K562 (cell line): ENCODE measurements around the gene SIGLEC6. TPM values are rescaled to one million over a fixed set of nuclear protein-coding genes. Genes with fewer than 3 reads are reported as not detected.

Experiments
- BHLHE40 ChIP-seq: IDR thresholded peaks from 2 replicates; pipeline ENCODE4 v1.6.1; 2011; ENCODE audit warnings: low read length, improper control_type of control experiment
- ESRRA ChIP-seq: fragments of 450-650 bp; IDR thresholded peaks from 2 replicates; pipeline ENCODE4 v1.6.1; 2014; ENCODE audit warnings: low read depth, mild to moderate bottlenecking, moderate library complexity, borderline replicate concordance
- FIP1L1 ChIP-seq: fragments of 200-400 bp; formaldehyde crosslinking; IDR thresholded peaks from 2 replicates; pipeline ENCODE4 v1.6.1; 2018; ENCODE audit warnings: mild to moderate bottlenecking, low read depth, low read length; ENCODE audit not compliant: poor library complexity, severe bottlenecking
- HMG20A ChIP-seq: fragments of 450-650 bp; formaldehyde crosslinking; conservative IDR thresholded peaks from 2 replicates; pipeline ENCODE4 v1.4.0; 2020; ENCODE audit warnings: mild to moderate bottlenecking, mixed read lengths
- MCM3 ChIP-seq: fragments of 450-650 bp; IDR thresholded peaks from 2 replicates; pipeline ENCODE4 v1.6.1; 2016
- MYNN ChIP-seq, 2 experiments: sonication (generic); formaldehyde crosslinking in 1 of 2; IDR thresholded peaks; 2 replicates each; pipeline versions ENCODE4 v1.5.0 to v1.6.1; 2016 to 2020; ENCODE audit warnings: antibody characterized with exemption in 1 of 2, missing genetic modification reagents in 1 of 2
- NFIX ChIP-seq: fragments of 250-450 bp; sonication (Bioruptor Pico); IDR thresholded peaks from 2 replicates; pipeline ENCODE4 v1.4.0; 2020; ENCODE audit warnings: low read depth, mild to moderate bottlenecking, moderate library complexity
- ZNF124 ChIP-seq: sonication (generic); formaldehyde crosslinking; IDR thresholded peaks from 2 replicates; pipeline ENCODE4 v1.8.1; 2022; ENCODE audit warnings: missing genetic modification reagents
- polyA plus RNA-seq, 8 experiments: library from polyadenylated mRNA; depleted of rRNA in 4 of 8; stranded (reverse) in 5 of 8; unstranded in 3 of 8; fragments of >200 nt; fragmentation: Nextera tagmentation in 2 of 8; fragmentation: Illumina TruSeq in 1 of 8; extraction: Ambion mirVana in 2 of 8; extraction: Trizol in 1 of 8; gene quantifications; 2 replicates each; pipeline versions ENCODE4 v1.2.1 to v1.2.3, GENCODE V29; 2011 to 2014; ENCODE audit warnings: inconsistent platforms in 1 of 8, missing spikeins in 1 of 8
- total RNA-seq, 7 experiments: library from RNA; depleted of rRNA in 6 of 7; stranded (reverse); fragments of >200 nt in 6 of 7; fragmentation: Illumina TruSeq in 2 of 7; extraction: Trizol in 2 of 7; gene quantifications; 2 replicates each; pipeline versions ENCODE4 v1.2.1 to v1.2.3, GENCODE V29; 2011 to 2021; ENCODE audit warnings: low replicate concordance in 1 of 7
- TF ChIP-seq, protein P1 (sequence below): fragments of 450-650 bp; IDR thresholded peaks from 2 replicates; pipeline ENCODE4 v1.6.1; 2017; ENCODE audit warnings: antibody characterized with exemption, mild to moderate bottlenecking
- TF ChIP-seq, protein P2 (sequence below): fragments of 200-800 bp; sonication (Bioruptor generic); IDR thresholded peaks from 2 replicates; pipeline ENCODE4 v1.6.1; 2017; ENCODE audit warnings: missing genetic modification characterization, missing compliant biosample characterization
- TF ChIP-seq, protein P3 (sequence below): sonication (generic); formaldehyde crosslinking; IDR thresholded peaks from 2 replicates; pipeline ENCODE4 v1.8.0; 2022; ENCODE audit warnings: mild to moderate bottlenecking, missing genetic modification reagents
- TF ChIP-seq, protein P4 (sequence below): fragments of 450-650 bp; formaldehyde crosslinking; IDR thresholded peaks from 2 replicates; pipeline ENCODE4 v1.4.0; 2020; ENCODE audit warnings: mild to moderate bottlenecking, moderate library complexity
- TF ChIP-seq, protein P5 (sequence below): fragments of 250-450 bp; sonication (Bioruptor Pico); IDR thresholded peaks from 2 replicates; pipeline ENCODE4 v1.4.0; 2020; ENCODE audit warnings: mild to moderate bottlenecking, moderate library complexity

Gene SIGLEC6
- total and polyA plus RNA-seq, 9 of the 15 experiments (the other 6 are each of a cell fraction or from before 2014, with no cell fraction given): 0.03 to 17.5 (median 0.71) TPM

DNA sequence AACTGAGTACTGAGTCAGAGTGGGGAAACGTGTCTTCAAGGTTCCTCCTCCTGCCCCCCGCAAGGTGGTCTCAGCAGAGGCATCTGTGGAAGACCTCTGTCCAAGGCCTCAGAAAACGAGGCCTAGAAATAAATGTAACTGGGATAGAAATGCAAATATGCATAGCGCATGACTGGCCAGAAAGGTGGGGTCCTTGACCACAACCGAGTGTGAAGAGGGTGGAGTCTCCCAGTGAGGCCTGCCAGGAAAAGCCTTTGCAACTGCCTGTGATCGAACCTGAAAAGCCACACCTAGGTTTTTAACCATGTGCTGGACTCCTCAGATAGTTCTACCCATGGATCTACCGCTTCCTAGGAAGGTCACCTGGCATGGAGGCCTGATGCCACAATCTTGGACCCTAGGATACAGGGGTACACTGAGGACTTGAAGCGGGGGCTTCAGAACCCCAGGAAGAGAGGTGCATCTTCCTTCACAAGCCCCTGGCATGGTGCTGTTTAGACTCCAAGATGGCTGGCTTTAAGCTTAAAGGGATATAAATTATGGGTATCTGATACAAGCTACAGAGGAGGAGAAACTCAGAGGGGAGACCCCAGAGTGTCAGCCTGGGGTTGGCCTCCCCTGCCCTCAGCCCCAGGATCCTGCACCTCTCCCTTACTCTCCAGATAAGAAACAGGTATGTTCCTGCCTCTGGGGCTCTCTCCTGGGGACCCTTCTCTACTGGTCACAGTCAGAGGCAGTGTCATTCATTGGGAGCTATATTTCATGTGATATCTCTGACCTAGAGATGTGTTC is 18.3 kb upstream of the SIGLEC6 start (continued):
- TF ChIP-seq, protein P1, sequence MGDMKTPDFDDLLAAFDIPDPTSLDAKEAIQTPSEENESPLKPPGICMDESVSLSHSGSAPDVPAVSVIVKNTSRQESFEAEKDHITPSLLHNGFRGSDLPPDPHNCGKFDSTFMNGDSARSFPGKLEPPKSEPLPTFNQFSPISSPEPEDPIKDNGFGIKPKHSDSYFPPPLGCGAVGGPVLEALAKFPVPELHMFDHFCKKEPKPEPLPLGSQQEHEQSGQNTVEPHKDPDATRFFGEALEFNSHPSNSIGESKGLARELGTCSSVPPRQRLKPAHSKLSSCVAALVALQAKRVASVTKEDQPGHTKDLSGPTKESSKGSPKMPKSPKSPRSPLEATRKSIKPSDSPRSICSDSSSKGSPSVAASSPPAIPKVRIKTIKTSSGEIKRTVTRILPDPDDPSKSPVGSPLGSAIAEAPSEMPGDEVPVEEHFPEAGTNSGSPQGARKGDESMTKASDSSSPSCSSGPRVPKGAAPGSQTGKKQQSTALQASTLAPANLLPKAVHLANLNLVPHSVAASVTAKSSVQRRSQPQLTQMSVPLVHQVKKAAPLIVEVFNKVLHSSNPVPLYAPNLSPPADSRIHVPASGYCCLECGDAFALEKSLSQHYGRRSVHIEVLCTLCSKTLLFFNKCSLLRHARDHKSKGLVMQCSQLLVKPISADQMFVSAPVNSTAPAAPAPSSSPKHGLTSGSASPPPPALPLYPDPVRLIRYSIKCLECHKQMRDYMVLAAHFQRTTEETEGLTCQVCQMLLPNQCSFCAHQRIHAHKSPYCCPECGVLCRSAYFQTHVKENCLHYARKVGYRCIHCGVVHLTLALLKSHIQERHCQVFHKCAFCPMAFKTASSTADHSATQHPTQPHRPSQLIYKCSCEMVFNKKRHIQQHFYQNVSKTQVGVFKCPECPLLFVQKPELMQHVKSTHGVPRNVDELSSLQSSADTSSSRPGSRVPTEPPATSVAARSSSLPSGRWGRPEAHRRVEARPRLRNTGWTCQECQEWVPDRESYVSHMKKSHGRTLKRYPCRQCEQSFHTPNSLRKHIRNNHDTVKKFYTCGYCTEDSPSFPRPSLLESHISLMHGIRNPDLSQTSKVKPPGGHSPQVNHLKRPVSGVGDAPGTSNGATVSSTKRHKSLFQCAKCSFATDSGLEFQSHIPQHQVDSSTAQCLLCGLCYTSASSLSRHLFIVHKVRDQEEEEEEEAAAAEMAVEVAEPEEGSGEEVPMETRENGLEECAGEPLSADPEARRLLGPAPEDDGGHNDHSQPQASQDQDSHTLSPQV: peak; percentile 97
- TF ChIP-seq HMG20A (CRISPR knock-in tag): no peak
- TF ChIP-seq, protein P2, sequence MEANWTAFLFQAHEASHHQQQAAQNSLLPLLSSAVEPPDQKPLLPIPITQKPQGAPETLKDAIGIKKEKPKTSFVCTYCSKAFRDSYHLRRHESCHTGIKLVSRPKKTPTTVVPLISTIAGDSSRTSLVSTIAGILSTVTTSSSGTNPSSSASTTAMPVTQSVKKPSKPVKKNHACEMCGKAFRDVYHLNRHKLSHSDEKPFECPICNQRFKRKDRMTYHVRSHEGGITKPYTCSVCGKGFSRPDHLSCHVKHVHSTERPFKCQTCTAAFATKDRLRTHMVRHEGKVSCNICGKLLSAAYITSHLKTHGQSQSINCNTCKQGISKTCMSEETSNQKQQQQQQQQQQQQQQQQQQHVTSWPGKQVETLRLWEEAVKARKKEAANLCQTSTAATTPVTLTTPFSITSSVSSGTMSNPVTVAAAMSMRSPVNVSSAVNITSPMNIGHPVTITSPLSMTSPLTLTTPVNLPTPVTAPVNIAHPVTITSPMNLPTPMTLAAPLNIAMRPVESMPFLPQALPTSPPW (CRISPR knock-in tag): peak; percentile 35; the same call in 1 of the 2 replicates
- TF ChIP-seq, protein P3, sequence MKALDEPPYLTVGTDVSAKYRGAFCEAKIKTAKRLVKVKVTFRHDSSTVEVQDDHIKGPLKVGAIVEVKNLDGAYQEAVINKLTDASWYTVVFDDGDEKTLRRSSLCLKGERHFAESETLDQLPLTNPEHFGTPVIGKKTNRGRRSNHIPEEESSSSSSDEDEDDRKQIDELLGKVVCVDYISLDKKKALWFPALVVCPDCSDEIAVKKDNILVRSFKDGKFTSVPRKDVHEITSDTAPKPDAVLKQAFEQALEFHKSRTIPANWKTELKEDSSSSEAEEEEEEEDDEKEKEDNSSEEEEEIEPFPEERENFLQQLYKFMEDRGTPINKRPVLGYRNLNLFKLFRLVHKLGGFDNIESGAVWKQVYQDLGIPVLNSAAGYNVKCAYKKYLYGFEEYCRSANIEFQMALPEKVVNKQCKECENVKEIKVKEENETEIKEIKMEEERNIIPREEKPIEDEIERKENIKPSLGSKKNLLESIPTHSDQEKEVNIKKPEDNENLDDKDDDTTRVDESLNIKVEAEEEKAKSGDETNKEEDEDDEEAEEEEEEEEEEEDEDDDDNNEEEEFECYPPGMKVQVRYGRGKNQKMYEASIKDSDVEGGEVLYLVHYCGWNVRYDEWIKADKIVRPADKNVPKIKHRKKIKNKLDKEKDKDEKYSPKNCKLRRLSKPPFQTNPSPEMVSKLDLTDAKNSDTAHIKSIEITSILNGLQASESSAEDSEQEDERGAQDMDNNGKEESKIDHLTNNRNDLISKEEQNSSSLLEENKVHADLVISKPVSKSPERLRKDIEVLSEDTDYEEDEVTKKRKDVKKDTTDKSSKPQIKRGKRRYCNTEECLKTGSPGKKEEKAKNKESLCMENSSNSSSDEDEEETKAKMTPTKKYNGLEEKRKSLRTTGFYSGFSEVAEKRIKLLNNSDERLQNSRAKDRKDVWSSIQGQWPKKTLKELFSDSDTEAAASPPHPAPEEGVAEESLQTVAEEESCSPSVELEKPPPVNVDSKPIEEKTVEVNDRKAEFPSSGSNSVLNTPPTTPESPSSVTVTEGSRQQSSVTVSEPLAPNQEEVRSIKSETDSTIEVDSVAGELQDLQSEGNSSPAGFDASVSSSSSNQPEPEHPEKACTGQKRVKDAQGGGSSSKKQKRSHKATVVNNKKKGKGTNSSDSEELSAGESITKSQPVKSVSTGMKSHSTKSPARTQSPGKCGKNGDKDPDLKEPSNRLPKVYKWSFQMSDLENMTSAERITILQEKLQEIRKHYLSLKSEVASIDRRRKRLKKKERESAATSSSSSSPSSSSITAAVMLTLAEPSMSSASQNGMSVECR (CRISPR knock-in tag): no peak
- TF ChIP-seq, protein P4, sequence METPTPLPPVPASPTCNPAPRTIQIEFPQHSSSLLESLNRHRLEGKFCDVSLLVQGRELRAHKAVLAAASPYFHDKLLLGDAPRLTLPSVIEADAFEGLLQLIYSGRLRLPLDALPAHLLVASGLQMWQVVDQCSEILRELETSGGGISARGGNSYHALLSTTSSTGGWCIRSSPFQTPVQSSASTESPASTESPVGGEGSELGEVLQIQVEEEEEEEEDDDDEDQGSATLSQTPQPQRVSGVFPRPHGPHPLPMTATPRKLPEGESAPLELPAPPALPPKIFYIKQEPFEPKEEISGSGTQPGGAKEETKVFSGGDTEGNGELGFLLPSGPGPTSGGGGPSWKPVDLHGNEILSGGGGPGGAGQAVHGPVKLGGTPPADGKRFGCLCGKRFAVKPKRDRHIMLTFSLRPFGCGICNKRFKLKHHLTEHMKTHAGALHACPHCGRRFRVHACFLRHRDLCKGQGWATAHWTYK (CRISPR knock-in tag): no peak
- TF ChIP-seq FIP1L1: no peak
- TF ChIP-seq, protein P5, sequence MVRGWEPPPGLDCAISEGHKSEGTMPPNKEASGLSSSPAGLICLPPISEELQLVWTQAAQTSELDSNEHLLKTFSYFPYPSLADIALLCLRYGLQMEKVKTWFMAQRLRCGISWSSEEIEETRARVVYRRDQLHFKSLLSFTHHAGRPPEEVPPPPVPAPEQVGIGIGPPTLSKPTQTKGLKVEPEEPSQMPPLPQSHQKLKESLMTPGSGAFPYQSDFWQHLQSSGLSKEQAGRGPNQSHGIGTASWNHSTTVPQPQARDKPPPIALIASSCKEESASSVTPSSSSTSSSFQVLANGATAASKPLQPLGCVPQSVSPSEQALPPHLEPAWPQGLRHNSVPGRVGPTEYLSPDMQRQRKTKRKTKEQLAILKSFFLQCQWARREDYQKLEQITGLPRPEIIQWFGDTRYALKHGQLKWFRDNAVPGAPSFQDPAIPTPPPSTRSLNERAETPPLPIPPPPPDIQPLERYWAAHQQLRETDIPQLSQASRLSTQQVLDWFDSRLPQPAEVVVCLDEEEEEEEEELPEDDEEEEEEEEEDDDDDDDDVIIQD (CRISPR knock-in tag): no peak
- TF ChIP-seq NFIX: no peak
- TF ChIP-seq ZNF124 (CRISPR knock-in tag): no peak
- peak; percentile 30; the same call in 1 of the 2 replicates for TF ChIP-seq MYNN (IDR thresholded peaks at IDR 0.05)
- no peak for TF ChIP-seq MYNN (CRISPR knock-in tag; IDR thresholded peaks at IDR 0.05)
- TF ChIP-seq BHLHE40: peak; percentile 45; the same call in 1 of the 2 replicates
- TF ChIP-seq MCM3: no peak
- peak; percentile 70; the same call in 1 of the 2 replicates for TF ChIP-seq ESRRA
